Measurements from ENCODE around the gene R3HDM2. TPM values are rescaled to one million over a fixed set of nuclear protein-coding genes. Genes with fewer than 3 reads are reported as not detected.
"Not testable (repeated sequence)": the region's sequence is repeated elsewhere in the genome, so short reads cannot be mapped to it uniquely, and the experiment has no call there.

R3HDM2 gene
- total RNA-seq, 4 donors from 2014 or later: 24.2 to 47.3 (median 26.7) TPM

DNA sequence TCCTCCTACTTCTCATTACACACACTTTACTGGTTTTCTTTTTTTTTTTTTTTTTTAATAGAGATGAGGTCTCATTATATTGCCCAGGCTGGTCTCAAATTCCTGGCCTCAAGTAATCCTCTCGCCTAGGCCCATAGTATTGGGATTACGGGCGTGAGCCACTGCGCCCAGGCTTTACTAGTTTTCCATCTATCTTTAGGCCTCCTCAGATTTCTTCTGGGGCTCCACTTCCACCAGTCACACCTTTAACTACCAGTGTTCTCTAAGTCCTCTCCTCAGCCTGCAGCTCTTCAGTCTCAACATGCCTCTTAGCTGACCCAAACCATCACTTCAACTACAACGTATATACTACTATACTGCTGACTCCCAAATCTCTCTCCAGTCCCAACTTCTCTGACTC lies 10.4 kb downstream of the R3HDM2 start:
- TF ChIP-seq, protein P1, sequence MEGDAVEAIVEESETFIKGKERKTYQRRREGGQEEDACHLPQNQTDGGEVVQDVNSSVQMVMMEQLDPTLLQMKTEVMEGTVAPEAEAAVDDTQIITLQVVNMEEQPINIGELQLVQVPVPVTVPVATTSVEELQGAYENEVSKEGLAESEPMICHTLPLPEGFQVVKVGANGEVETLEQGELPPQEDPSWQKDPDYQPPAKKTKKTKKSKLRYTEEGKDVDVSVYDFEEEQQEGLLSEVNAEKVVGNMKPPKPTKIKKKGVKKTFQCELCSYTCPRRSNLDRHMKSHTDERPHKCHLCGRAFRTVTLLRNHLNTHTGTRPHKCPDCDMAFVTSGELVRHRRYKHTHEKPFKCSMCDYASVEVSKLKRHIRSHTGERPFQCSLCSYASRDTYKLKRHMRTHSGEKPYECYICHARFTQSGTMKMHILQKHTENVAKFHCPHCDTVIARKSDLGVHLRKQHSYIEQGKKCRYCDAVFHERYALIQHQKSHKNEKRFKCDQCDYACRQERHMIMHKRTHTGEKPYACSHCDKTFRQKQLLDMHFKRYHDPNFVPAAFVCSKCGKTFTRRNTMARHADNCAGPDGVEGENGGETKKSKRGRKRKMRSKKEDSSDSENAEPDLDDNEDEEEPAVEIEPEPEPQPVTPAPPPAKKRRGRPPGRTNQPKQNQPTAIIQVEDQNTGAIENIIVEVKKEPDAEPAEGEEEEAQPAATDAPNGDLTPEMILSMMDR (IDR thresholded peaks at IDR 0.05): no peak
- DNase-seq (ENCODE audit: low spot score): no peak
- ATAC-seq (ENCODE audit: low FRiP score): no peak

DNA sequence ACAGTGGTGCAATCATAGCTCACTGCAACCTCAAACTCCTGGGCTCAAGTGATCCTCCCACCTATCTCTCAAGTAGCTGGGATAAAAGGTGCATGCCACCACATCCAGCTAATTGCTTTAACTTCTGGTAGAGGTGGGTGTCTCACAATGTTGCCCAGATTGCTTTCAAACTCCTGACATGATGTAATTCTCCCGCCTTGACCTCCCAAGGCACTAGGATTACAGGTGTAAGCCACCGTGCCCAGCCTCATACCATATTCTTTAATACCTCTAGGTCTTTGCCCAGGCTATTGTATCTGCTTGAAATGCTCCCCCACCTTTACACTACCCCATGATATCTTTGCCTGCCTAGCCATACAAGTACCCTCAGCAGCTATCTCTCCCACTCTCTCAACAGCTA lies 11.3 kb downstream of the R3HDM2 start:
- ATAC-seq (ENCODE audit: low FRiP score): no peak
- TF ChIP-seq, protein P1 (IDR thresholded peaks at IDR 0.05): no peak
- DNase-seq (ENCODE audit: low spot score): no peak

DNA sequence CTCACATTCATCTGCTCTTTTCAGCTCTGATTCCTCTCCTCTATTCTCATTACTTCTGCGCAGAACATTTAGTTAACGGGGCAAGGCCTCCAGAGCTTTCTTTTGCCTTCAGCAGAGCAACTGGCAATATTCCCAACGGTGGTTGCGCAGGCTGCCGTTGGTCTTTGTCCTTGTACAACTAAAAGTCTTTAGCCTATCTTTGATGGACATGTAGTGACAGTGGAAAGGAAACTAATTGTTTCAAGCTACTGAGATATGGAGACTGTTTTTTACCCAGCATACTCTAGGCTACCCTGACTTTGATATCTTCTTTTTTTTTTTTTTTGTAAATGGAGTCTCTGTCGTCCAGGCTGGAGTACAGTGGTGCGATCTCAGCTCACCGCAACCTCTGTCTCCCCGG lies 12.6 kb downstream of the R3HDM2 start:
- TF ChIP-seq, protein P1 (IDR thresholded peaks at IDR 0.05): no peak
- ATAC-seq (ENCODE audit: low FRiP score): no peak

DNA sequence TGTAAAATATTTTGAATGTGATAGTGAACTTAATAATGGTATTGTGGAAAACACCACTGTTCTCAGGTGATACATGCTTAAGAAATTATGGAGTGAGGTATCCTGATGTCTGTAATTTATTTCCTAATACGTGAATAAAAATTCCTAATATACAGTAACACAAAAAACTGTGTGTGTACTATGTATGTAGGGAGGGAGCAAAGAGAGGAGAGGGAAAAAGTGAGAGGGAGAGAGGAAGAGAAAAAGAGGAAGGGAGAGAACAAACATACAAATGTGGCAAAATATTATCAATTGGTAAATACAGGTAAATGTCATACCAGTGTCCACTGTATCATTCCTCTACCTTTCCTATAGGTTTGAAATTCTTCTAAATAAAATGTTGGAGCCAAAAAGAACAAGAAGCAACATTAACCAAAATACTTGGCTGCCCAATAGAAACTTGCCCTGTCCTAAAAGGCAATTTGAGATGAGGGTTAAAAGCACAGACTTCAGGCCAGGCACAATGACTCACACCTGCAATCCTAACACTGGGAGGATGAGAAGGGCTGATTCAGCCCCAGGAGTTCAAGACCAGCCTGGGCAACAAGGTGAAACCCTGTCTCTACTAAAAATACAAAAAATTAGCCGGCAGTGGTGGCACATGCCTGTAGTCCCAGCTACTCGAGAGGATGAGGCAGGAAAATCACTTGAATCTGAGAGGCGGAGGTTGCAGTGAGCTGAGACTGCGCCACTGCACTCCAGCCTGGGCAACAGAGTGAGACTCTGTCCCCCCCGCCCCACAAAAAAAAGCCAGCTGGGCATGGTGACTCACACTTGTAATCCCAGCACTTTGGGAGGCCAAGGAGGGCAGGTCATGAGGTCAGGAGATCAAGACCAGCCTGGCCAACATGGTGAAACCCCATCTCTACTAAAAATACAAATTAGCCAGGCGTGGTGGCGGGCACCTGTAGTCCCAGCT lies 14.5 kb downstream of the R3HDM2 start:
- DNase-seq (ENCODE audit: low spot score) (no peak), ATAC-seq (ENCODE audit: low FRiP score) (no peak)
- TF ChIP-seq, protein P1 (IDR thresholded peaks at IDR 0.05): no peak

More for the DNA sequence above, 12.6 kb downstream of the R3HDM2 start:
- DNase-seq (ENCODE audit: low spot score): no peak

DNA sequence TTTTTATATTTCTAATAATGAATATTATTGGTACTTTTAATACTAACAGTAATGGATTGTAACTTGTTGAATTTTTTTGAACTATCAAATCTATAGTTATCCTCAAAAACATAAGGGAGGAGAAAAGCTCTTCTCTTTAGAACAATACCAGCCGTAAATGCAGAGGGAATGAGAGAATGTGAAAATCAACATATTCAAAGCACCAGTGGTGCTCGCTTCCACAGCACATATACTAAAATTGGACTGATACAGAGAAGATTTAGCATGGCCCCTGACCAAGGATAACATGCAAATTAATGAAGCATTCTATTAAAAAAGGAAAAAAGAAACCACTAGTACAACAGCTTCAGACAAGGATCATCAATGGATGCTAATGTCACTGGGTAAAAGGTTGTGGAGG lies 15.8 kb downstream of the R3HDM2 start:
- DNase-seq (ENCODE audit: low spot score) (no peak), ATAC-seq (ENCODE audit: low FRiP score) (no peak)
- TF ChIP-seq, protein P1 (IDR thresholded peaks at IDR 0.05): no peak

DNA sequence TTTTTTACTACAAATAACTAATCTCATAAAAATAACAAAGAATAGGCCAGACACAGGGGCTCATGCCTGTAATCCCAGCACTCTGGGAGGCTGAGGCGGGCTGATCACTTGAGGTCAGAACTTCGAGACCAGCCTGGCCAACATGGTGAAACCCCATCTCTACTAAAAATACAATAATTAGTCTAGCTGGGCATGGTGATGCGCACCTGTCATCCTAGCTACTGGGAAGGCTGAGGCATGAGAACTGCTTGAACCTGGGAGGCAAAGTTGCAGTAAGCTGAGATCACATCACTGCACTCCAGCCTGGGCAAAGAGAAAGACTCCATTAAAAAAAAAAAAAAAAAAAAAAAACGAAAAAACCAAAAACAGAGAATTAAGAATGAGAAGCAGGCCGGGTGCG lies 16.7 kb downstream of the R3HDM2 start:
- DNase-seq (ENCODE audit: low spot score); ATAC-seq (ENCODE audit: low FRiP score): not testable (repeated sequence)

DNA sequence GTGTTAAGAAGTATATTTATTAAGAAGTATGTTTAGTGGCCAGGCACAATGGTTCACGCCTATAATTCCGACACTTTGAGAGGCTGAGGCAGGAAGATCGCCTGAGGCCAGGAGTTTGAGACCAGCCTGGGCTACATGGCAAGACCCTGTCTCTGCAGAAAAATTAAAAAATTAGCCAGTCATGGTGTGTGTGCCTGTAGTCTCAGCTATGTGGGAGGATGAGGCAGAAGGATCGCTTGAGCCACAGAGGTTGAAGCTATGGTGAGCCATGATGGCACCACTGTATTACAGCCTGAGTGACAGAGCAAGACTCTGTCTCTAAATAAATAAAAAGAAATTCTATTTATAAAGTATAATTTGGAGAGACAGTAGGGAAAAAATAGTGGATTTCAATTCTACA lies 20.3 kb downstream of the R3HDM2 start:
- ATAC-seq (ENCODE audit: low FRiP score) (no peak), DNase-seq (ENCODE audit: low spot score) (no peak)
- TF ChIP-seq, protein P1 (IDR thresholded peaks at IDR 0.05): no peak
